ENCODE results near the gene UNC93B1. TPM values are rescaled to one million over a fixed set of nuclear protein-coding genes. Genes with fewer than 3 reads are reported as not detected.

The UNC93B1 gene
- total RNA-seq = 20.0 and 20.5 TPM in 2 replicates
- 11.5 and 15.7 TPM in 2 replicates for polyA plus RNA-seq
- polyA plus RNA-seq (2012) = 10.8 and 17.2 TPM in 2 replicates
- polyA minus RNA-seq (ENCODE audit: low replicate concordance) = 35.3 and 55.9 TPM in 2 replicates

- H3K9ac ChIP-seq (ENCODE audit: insufficient read depth, low read length) = peak within 1 kb of the TSS; percentile 51
- no peaks in the 10 kb centered on the region for H3K4me1 ChIP-seq (ENCODE audit: control insufficient read depth, extremely low read depth, insufficient read depth, low read length)
- peak within 1 kb of the TSS; percentile 69 for H2AFZ ChIP-seq (ENCODE audit: low read length)
- H4K20me1 ChIP-seq (ENCODE audit: control insufficient read depth, extremely low read depth, insufficient read depth, low read length) = no peaks in the 10 kb centered on the region
- no peaks in the 10 kb centered on the region for H3K27me3 ChIP-seq (ENCODE audit: control insufficient read depth, insufficient read depth, low read length)
- H3K4me3 ChIP-seq (replicated peaks in 1 of 4; ENCODE audit: control extremely low read depth in 1 of 4, insufficient read depth in 1 of 4, low read depth in 3 of 4, low read length in 4 of 4) = peak within 1 kb of the TSS; percentile 42 to 64 (median 58)
- H3K27ac ChIP-seq (ENCODE audit: insufficient read depth, low read length) = no peak within 1 kb of the TSS
- H3K9me3 ChIP-seq (ENCODE audit: control insufficient read depth, insufficient read depth, low read depth, low read length) = no peaks in the 10 kb centered on the region
- H3K4me2 ChIP-seq (ENCODE audit: extremely low read depth, insufficient read depth, low read length) = peak within 1 kb of the TSS; percentile 76
- TF ChIP-seq EZH2 (IDR thresholded peaks at IDR 0.05; ENCODE audit: low read length, missing control alignments) = no peak
- TF ChIP-seq, protein P1, sequence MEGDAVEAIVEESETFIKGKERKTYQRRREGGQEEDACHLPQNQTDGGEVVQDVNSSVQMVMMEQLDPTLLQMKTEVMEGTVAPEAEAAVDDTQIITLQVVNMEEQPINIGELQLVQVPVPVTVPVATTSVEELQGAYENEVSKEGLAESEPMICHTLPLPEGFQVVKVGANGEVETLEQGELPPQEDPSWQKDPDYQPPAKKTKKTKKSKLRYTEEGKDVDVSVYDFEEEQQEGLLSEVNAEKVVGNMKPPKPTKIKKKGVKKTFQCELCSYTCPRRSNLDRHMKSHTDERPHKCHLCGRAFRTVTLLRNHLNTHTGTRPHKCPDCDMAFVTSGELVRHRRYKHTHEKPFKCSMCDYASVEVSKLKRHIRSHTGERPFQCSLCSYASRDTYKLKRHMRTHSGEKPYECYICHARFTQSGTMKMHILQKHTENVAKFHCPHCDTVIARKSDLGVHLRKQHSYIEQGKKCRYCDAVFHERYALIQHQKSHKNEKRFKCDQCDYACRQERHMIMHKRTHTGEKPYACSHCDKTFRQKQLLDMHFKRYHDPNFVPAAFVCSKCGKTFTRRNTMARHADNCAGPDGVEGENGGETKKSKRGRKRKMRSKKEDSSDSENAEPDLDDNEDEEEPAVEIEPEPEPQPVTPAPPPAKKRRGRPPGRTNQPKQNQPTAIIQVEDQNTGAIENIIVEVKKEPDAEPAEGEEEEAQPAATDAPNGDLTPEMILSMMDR (conservative IDR thresholded peaks at IDR 0.05 in 1 of 2, IDR thresholded peaks at IDR 0.05 in 1 of 2; ENCODE audit: low read depth in 1 of 2, low read length in 2 of 2) = no peak
- DNase-seq (ENCODE audit: low read depth in 2 of 2) = peak; percentile 77 to 79
- H3K79me2 ChIP-seq (ENCODE audit: control insufficient read depth, insufficient read depth, low read length) = no peaks in the 10 kb centered on the region
- no peaks in the 10 kb centered on the region for H3K36me3 ChIP-seq (ENCODE audit: control insufficient read depth, insufficient read depth, low read length)
These were observed at the start of gene UNC93B1 for GRCh38 chr11:68003846-68004550. Gene UNC93B1, minus strand, starts transcription at chr11:68004097. Its CDS starts 54 bp downstream, at chr11:68004043.

DNA sequence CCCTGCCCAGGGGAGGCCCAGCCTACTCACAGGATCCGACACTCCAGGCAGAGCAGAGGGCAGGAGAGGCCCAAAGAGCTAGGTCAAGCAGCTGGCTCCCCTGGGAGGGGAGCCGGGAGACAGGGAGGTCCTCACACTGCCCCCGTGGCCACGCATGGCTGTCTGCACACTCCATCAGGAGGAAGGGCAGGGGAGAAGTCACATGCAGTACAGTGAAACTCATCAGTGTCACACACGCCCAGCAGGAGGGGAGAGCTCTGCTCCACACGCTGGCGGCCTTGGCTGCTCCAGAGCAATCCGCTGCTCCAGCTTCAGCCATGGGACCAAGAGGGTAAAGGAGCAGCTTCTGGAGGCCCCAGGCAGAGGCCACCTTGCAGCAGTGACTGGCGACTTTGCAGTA lies 49.2 kb upstream of the UNC93B1 start:
- no peaks in the 10 kb centered on the region for H3K27me3 ChIP-seq (ENCODE audit: control insufficient read depth, insufficient read depth, low read length)
- H3K4me3 ChIP-seq (replicated peaks in 1 of 4; ENCODE audit: control extremely low read depth in 1 of 4, insufficient read depth in 1 of 4, low read depth in 3 of 4, low read length in 4 of 4) = no peak overlapping the region
- no peak overlapping the region for H3K9ac ChIP-seq (ENCODE audit: insufficient read depth, low read length)
- H3K79me2 ChIP-seq (ENCODE audit: control insufficient read depth, insufficient read depth, low read length) = no peaks in the 10 kb centered on the region
- H3K4me2 ChIP-seq (ENCODE audit: extremely low read depth, insufficient read depth, low read length) = no peak overlapping the region
- no peaks in the 10 kb centered on the region for H3K4me1 ChIP-seq (ENCODE audit: control insufficient read depth, extremely low read depth, insufficient read depth, low read length)
- no peaks in the 10 kb centered on the region for H4K20me1 ChIP-seq (ENCODE audit: control insufficient read depth, extremely low read depth, insufficient read depth, low read length)
- no peak overlapping the region for H2AFZ ChIP-seq (ENCODE audit: low read length)
- DNase-seq (ENCODE audit: low read depth in 2 of 2) = no peak
- TF ChIP-seq, protein P1 (conservative IDR thresholded peaks at IDR 0.05 in 1 of 2, IDR thresholded peaks at IDR 0.05 in 1 of 2; ENCODE audit: low read depth in 1 of 2, low read length in 2 of 2) = no peak
- no peak for TF ChIP-seq EZH2 (IDR thresholded peaks at IDR 0.05; ENCODE audit: low read length, missing control alignments)
- H3K9me3 ChIP-seq (ENCODE audit: control insufficient read depth, insufficient read depth, low read depth, low read length) = no peaks in the 10 kb centered on the region
- H3K36me3 ChIP-seq (ENCODE audit: control insufficient read depth, insufficient read depth, low read length) = peaks cover 30% of the 10 kb centered on the region
- no peak overlapping the region for H3K27ac ChIP-seq (ENCODE audit: insufficient read depth, low read length)

GRCh38 chr11:68052137-68052873 lies 48.4 kb upstream of the UNC93B1 start:
- no peak overlapping the region for H3K4me3 ChIP-seq (replicated peaks in 1 of 4; ENCODE audit: control extremely low read depth in 1 of 4, insufficient read depth in 1 of 4, low read depth in 3 of 4, low read length in 4 of 4)
- no peak overlapping the region for H3K27ac ChIP-seq (ENCODE audit: insufficient read depth, low read length)
- no peak overlapping the region for H3K9ac ChIP-seq (ENCODE audit: insufficient read depth, low read length)
- no peaks in the 10 kb centered on the region for H3K4me1 ChIP-seq (ENCODE audit: control insufficient read depth, extremely low read depth, insufficient read depth, low read length)
- H3K79me2 ChIP-seq (ENCODE audit: control insufficient read depth, insufficient read depth, low read length) = no peaks in the 10 kb centered on the region
- H3K27me3 ChIP-seq (ENCODE audit: control insufficient read depth, insufficient read depth, low read length) = no peaks in the 10 kb centered on the region
- no peaks in the 10 kb centered on the region for H4K20me1 ChIP-seq (ENCODE audit: control insufficient read depth, extremely low read depth, insufficient read depth, low read length)
- peaks cover 34% of the 10 kb centered on the region for H3K36me3 ChIP-seq (ENCODE audit: control insufficient read depth, insufficient read depth, low read length)
- no peak overlapping the region for H2AFZ ChIP-seq (ENCODE audit: low read length)
- no peak overlapping the region for H3K4me2 ChIP-seq (ENCODE audit: extremely low read depth, insufficient read depth, low read length)
- TF ChIP-seq, protein P1 (conservative IDR thresholded peaks at IDR 0.05 in 1 of 2, IDR thresholded peaks at IDR 0.05 in 1 of 2; ENCODE audit: low read depth in 1 of 2, low read length in 2 of 2) = no peak
- no peak for TF ChIP-seq EZH2 (IDR thresholded peaks at IDR 0.05; ENCODE audit: low read length, missing control alignments)
- DNase-seq (ENCODE audit: low read depth in 2 of 2) = no peak
- no peaks in the 10 kb centered on the region for H3K9me3 ChIP-seq (ENCODE audit: control insufficient read depth, insufficient read depth, low read depth, low read length)

Measured in fibroblast of lung (primary cell).